PC-9 (cell line): ENCODE data around the gene IQSEC1. TPM values are rescaled to one million over a fixed set of nuclear protein-coding genes. Genes with fewer than 3 reads are reported as not detected.

Source experiments
- BruUV-seq: library from RNA; stranded (reverse); fragments of 400-500 nt; replicated peaks from 2 replicates; lab custom pipeline; 2021; lab: Mats Ljungman, UMichigan
- CTCF ChIA-PET: fragments of 300-600 bp; sonication (Branson Sonifier 250); formaldehyde crosslinking; loops from one replicate; lab custom pipeline; 2022; ENCODE audit warnings: antibody characterized with exemption; lab: Charles Lee
- POLR2A ChIA-PET: fragments of 300-600 bp; sonication (Branson Sonifier 250); formaldehyde crosslinking; loops from one replicate; lab custom pipeline; 2022; ENCODE audit warnings: antibody characterized with exemption; ENCODE audit not compliant: unreplicated experiment; lab: Charles Lee
- DNase-seq, 2 experiments: peaks; one replicate each; pipeline versions ENCODE4 v3.0.0 to v3.0.0-alpha.2; 2015 to 2022; ENCODE audit warnings: mixed read lengths in 1 of 2
- H2AFZ ChIP-seq: fragments of 200-600 bp; sonication (generic); 2 replicates; pipeline ENCODE4 v1.8.1; 2017; ENCODE audit warnings: antibody characterized with exemption
- H3F3A ChIP-seq: fragments of 200-600 bp; sonication (generic); 2 replicates; pipeline ENCODE4 v1.8.1; 2017; ENCODE audit warnings: antibody characterized with exemption, mild to moderate bottlenecking, low read depth; ENCODE audit not compliant: insufficient read depth
- H3K27ac ChIP-seq: fragments of 200-600 bp; sonication (generic); 2 replicates; pipeline ENCODE4 v1.6.1; 2016; ENCODE audit warnings: mixed run types
- H3K27me3 ChIP-seq: fragments of 200-600 bp; sonication (generic); 2 replicates; pipeline ENCODE4 v1.6.1; 2016; ENCODE audit warnings: low read depth, mixed run types; ENCODE audit not compliant: insufficient read depth
- H3K36me3 ChIP-seq: fragments of 200-600 bp; sonication (generic); 2 replicates; pipeline ENCODE4 v1.6.1; 2016; ENCODE audit warnings: low read depth, mixed run types
- H3K4me1 ChIP-seq: fragments of 200-600 bp; sonication (generic); replicated peaks from 2 replicates; pipeline ENCODE4 v1.6.1; 2016; ENCODE audit warnings: mixed run types; ENCODE audit not compliant: insufficient read depth
- H3K4me2 ChIP-seq: fragments of 200-600 bp; sonication (generic); 2 replicates; pipeline ENCODE4 v1.6.1; 2017; ENCODE audit warnings: mixed run types
- H3K4me3 ChIP-seq: fragments of 200-600 bp; sonication (generic); 2 replicates; pipeline ENCODE4 v1.6.1; 2016; ENCODE audit warnings: mixed run types
- H3K79me2 ChIP-seq: fragments of 200-600 bp; sonication (generic); 2 replicates; pipeline ENCODE4 v1.6.1; 2017; ENCODE audit warnings: low read depth, mixed run types
- H3K9me2 ChIP-seq: fragments of 200-600 bp; sonication (generic); 2 replicates; pipeline ENCODE4 v1.8.1; 2017; ENCODE audit warnings: mild to moderate bottlenecking; ENCODE audit not compliant: insufficient read depth
- H3K9me3 ChIP-seq: fragments of 200-600 bp; sonication (generic); 2 replicates; pipeline ENCODE4 v1.8.1; 2016; ENCODE audit warnings: low read depth; ENCODE audit not compliant: insufficient read depth
- H4K20me1 ChIP-seq: fragments of 200-600 bp; sonication (generic); 2 replicates; pipeline ENCODE4 v1.8.1; 2017; ENCODE audit not compliant: insufficient read depth
- EZH2 ChIP-seq: fragments of 200-600 bp; sonication (generic); IDR thresholded peaks from 2 replicates; pipeline ENCODE4 v1.8.0; 2017; ENCODE audit warnings: antibody characterized with exemption, low read depth
- intact Hi-C: fragments of 100-400 bp; cut with micrococcal nuclease; formaldehyde crosslinking; loops from one replicate; pipeline ENCODE4 v1.10.0; 2022; ENCODE audit not compliant: unreplicated experiment
- total RNA-seq: library from RNA; stranded (reverse); gene quantifications from 2 replicates; pipeline ENCODE4 v1.2.3, GENCODE V29; 2021
- TF ChIP-seq, protein P1 (sequence below): fragments of 200-600 bp; sonication (generic); conservative IDR thresholded peaks from 2 replicates; pipeline ENCODE4 v1.6.1; 2017; ENCODE audit warnings: mixed run types, antibody characterized with exemption, mild to moderate bottlenecking, moderate library complexity

The IQSEC1 gene
- total RNA-seq, 1 experiment from 2014 or later = 30.7 TPM

- ChIA-PET POLR2A (interaction anchor here (1.0 kb wide), 1 partner anchor 32 kb away, joined by 11 read pairs; no protein-coding TSS in a partner anchor), CTCF (no interaction called here)
- Histone ChIP-seq H3K4me3 (peak overlapping the region; percentile 96), H3F3A (peaks cover 13% of the 10 kb centered on the region), H4K20me1 (peaks cover 63% of the 10 kb centered on the region), H3K79me2 (peaks cover 39% of the 10 kb centered on the region), H3K27ac (no peak overlapping the region), H3K9me3 (no peaks in the 10 kb centered on the region), H2AFZ (peak overlapping the region; percentile 85), H3K9me2 (no peaks in the 10 kb centered on the region), H3K36me3 (no peaks in the 10 kb centered on the region), H3K4me1 (peaks cover 14% of the 10 kb centered on the region), H3K4me2 (peak overlapping the region; percentile 100), H3K27me3 (no peaks in the 10 kb centered on the region)
- TF ChIP-seq EZH2 = no peak
- TF ChIP-seq, protein P1, sequence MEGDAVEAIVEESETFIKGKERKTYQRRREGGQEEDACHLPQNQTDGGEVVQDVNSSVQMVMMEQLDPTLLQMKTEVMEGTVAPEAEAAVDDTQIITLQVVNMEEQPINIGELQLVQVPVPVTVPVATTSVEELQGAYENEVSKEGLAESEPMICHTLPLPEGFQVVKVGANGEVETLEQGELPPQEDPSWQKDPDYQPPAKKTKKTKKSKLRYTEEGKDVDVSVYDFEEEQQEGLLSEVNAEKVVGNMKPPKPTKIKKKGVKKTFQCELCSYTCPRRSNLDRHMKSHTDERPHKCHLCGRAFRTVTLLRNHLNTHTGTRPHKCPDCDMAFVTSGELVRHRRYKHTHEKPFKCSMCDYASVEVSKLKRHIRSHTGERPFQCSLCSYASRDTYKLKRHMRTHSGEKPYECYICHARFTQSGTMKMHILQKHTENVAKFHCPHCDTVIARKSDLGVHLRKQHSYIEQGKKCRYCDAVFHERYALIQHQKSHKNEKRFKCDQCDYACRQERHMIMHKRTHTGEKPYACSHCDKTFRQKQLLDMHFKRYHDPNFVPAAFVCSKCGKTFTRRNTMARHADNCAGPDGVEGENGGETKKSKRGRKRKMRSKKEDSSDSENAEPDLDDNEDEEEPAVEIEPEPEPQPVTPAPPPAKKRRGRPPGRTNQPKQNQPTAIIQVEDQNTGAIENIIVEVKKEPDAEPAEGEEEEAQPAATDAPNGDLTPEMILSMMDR = no peak
- DNase-seq = no peak
- intact Hi-C loops = loop anchor here (2.0 kb wide), 1 partner anchor 18 kb away; no protein-coding TSS in a partner anchor
- no TSS peak for BruUV-seq
These were observed 106.2 kb downstream of the IQSEC1 start for GRCh38 chr3:12966847-12967605.

GRCh38 chr3:12965999-12966846 lies 107.0 kb downstream of the IQSEC1 start:
- no peak overlapping the region for H2AFZ ChIP-seq

More at GRCh38 chr3:12965999-12966846, 107.0 kb downstream of the IQSEC1 start:
- POLR2A ChIA-PET = interaction anchor here (0.7 kb wide), 1 partner anchor 412 kb away, joined by 4 read pairs; no protein-coding TSS in a partner anchor
- no peak for TF ChIP-seq EZH2
- TF ChIP-seq, protein P1 = no peak
- Histone ChIP-seq H3F3A (peaks cover 13% of the 10 kb centered on the region), H3K4me3 (peak overlapping the region; percentile 96; the same call in 1 of the 2 replicates), H3K4me2 (peak overlapping the region; percentile 100), H3K36me3 (no peaks in the 10 kb centered on the region), H3K9me3 (no peaks in the 10 kb centered on the region), H3K9me2 (no peaks in the 10 kb centered on the region), H4K20me1 (peaks cover 69% of the 10 kb centered on the region), H3K27ac (no peak overlapping the region), H3K27me3 (no peaks in the 10 kb centered on the region), H3K79me2 (peaks cover 47% of the 10 kb centered on the region), H3K4me1 (peaks cover 14% of the 10 kb centered on the region)
- intact Hi-C loops = loop anchor here (2.0 kb wide), 1 partner anchor 17 kb away; no protein-coding TSS in a partner anchor
- BruUV-seq = no TSS peak
- no peak for DNase-seq
- CTCF ChIA-PET = no interaction called here
